HG02870 (cell line): ENCODE data around the gene VAV2.
"Not testable (repeated sequence)": the region's sequence is repeated elsewhere in the genome, so short reads cannot be mapped to it uniquely, and the experiment has no call there.

Source experiments
- ATAC-seq: cut with Tn5 transposase; IDR thresholded peaks from one replicate; pipeline ENCODE4 v1.9.1; 2021; ENCODE audit warnings: mild to moderate bottlenecking, moderate library complexity; ENCODE audit not compliant: unreplicated experiment

VAV2 gene

GRCh38 chr9:133759946-133760345 is 232.2 kb downstream of the VAV2 start:
- ATAC-seq: no peak

GRCh38 chr9:133759146-133759900 is 232.8 kb downstream of the VAV2 start:
- no peak for ATAC-seq

- ATAC-seq: no peak
Observed at GRCh38 chr9:133758228-133758627, 233.9 kb downstream of the VAV2 start.

DNA sequence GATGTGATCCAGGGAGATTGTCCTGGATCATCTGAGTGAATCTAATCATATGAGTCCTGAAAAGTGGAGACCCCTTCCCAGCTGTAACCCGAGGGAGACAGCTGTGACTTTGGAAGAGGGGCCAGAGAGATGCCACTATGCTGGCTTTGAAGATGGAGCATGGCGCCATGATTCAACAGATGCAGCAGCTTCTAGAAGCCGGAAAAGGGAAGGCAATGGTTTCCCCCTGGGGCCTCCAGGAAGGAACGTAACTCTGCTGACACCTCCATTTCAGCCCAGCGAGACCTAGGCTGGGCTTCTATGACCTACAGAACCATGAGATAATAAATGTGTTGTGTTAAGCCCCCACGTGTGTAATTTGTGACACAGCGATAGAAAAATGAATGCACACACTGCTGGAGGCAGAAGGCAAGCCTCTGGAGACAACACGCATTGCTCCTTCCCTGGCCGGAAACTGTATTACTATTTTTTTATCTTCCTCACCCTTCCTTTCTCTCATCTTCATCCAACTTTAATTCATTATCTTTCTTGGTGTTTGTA is 237.4 kb downstream of the VAV2 start:
- ATAC-seq: no peak

- ATAC-seq: no peak
Observed at GRCh38 chr9:133754187-133754586, 237.9 kb downstream of the VAV2 start.

DNA sequence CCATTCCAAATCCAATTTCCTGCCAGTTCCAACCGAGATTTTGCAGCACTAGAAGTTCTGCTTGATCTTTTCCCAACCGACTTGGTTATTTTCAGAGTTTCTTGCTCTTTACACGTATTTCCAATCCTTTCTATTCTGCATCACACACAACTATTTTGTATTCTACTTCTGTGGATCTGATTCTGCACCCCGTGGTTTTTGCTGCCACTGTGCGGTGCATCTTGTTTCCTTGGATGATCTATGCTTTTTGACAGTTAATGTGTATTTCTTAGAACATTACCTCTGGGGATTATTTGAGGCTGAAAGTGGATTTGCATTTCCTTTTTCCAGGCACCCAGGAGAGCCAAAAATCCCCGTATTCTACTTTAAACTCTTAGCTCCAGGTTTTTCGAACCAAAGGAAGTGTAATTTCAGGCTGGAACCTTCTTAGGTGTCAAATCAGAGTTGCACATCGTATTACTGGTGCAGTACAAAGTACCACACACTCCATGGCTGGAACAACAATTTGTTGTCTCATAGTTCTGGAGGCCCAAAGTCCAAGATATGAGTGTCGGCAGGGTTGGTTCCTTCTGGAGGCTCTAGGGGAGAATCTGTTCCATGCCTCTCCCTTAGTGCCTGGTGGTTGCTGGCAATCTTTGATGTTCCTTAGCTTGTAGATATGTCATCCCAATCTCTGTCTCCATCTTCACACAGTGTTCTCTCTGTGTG is 239.2 kb downstream of the VAV2 start:
- ATAC-seq: no peak

GRCh38 chr9:133750982-133751649 is 241.0 kb downstream of the VAV2 start:
- no peak for ATAC-seq

DNA sequence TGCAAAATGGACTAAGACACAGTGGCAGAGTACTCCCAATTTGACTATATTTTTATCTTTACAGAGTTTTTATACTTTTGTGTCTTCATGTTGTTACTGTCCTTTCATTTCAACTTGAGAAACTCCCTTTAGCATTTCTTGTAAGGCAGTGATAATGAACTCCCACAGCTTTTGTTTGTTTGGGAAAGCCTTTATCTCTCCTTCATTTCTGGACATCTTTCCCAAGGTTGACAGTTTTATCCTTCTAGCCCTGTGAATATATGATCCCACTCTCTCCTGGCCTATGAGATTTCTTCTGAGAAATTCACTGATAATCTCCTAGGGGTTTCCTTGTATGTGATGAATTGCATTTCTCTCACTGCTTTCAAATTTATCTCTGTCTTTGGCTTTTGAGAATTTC is 244.8 kb downstream of the VAV2 start:
- ATAC-seq: no peak

DNA sequence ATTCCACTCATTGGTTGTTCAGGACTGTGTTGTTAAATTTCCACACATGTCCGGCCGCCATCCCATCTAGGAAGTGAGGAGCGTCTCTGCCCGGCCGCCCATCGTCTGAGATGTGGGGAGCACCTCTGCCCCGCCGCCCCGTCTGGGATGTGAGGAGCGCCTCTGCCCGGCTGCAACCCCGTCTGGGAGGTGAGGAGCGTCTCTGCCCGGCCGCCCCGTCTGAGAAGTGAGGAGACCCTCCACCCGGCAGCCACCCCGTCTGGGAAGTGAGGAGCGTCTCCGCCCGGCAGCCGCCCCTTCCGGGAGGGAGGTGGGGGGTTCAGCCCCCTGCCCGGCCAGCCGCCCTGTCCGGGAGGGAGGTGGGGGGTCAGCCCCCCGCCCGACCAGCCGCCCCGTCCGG is 247.6 kb downstream of the VAV2 start:
- ATAC-seq: not testable (repeated sequence)

DNA sequence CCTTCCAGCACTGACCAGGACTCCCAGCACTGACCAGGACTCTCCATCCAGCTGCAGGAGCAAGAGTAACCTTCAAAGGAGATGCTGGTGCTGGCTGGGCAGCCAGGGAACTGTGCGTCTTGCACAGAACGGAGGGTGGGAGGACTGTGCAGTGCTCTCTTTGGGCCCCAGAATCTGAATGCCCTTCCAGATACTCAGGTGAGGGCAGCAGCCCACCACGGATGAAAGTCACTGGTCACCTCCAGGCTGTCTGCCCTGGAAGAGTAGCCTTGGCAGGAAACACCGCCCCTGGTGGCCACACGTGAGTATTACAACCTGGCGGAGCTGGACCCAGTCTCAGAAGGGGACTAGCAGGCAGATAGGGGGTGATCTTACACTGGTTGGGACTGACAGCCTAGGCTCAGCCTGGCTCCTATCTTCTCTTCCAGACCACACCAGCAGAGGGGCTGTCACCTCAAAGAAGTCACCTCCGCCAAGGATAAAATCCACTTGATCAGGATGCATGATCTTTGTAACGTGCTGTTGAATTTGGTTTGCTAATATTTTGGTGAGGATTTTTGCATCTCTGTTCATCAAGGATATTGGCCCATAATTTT is 249.2 kb downstream of the VAV2 start:
- peak; percentile 69 for ATAC-seq

- no peak for ATAC-seq
Observed at GRCh38 chr9:133742251-133742650, 249.9 kb downstream of the VAV2 start.

DNA sequence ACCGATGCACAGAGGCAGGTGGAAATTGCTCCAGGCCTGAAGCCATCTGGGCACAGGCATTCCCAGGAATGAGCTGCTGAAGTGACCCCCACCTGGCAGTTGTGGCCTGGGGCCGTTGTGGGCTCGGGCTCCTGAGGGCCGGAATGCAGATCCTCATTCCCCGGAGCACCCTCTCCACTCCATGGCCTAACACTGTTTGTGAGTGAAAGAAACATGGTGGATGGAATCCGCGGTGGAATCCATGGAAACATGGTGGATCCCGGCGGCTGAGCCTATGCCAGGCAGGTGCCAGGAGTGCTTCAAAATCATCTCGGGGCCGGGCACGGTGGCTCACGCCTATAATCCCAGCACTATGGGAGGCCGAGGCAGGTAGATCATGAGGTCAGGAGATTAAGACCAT is 250.4 kb downstream of the VAV2 start:
- no peak for ATAC-seq

GRCh38 chr9:133740911-133741310 is 251.2 kb downstream of the VAV2 start:
- ATAC-seq: no peak

GRCh38 chr9:133739408-133740280 is 252.5 kb downstream of the VAV2 start:
- ATAC-seq: no peak

DNA sequence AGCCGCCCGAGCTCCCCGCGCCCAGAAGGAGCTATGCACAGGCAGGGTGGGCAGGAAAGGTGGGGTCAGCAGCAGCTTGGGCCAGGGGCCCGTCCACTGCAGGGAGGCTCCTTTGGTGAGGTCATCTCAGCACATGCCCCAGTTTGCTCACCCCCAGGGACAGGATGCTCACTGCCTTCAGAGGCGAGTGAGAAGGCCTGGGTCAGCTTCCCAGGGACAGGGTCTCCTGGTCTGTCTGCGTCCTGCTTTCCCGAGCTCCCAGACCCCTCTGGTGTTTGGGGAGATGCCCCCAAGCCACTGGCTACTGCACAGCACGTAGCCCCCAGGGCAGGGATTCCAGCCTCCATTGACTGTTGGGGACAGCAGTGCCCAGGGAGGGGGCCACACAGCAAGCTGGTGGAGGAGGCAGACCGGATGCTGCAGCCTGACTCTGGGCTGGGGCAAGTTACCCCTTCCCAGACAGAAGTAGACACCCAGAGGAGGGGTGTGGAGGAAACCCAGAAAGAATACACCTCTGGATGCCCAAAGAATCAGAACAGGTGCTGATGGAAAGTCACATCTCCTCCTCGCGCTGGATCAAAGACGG is 253.4 kb downstream of the VAV2 start:
- ATAC-seq: no peak

GRCh38 chr9:133737774-133738639 is 254.1 kb downstream of the VAV2 start, which contains the start of gene SARDH:
TSS of gene SARDH (minus strand) at chr9:133738352. CDS start at chr9:133734173, 4,179 bp downstream.
- ATAC-seq: no peak

DNA sequence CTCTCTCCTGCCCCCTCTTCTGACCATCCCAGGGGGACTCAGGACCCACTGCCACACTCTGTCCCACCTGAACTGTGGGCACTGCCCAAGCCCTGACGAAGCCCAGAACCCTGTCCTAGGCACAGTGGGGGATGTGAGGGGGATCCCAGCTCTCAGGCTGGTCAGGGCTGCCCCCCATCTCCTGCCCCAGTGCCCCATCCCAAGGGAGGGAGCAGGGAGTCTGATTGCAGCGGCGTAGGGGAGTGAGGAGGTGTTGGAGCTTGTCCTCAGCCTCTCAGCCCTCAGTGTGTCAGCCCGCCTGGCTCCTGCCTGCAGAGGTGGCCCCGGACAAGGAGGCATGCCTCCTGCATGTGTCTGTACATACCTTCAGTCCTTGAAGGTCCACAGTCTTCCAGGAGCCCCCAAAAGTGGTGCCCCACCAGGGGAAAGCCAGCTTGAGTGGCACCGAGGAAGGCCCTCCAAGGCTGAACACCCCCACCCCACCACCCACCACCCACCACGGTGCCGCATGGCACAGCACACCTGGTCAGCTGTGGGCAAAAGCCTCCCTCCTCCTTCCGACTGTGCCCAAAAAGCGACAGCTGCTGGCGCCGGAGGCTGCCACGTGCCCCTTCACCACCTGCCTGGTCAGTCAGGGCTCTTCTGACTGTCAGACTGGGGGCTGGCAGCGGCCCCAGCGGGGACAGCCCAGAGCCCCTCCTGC is 254.9 kb downstream of the VAV2 start:
- ATAC-seq: no peak

DNA sequence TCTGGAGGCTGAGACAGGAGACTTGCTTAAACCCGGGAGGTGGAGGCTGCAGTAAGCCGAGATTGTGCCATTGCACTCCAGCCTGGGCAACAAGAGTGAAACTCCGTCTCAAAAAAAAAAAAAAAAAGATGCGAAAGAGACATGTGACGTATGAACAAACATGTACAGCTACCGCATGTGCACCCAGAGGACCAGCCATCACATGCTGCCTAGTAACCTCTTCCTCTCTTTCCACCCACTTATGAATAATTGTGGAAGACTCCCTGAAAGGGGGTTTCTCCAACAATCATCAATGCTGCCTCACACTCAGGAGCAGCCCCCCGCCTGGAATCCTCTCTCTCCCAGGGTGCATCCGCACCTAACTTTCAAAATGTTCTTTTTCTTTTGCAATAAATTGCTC is 256.2 kb downstream of the VAV2 start:
- no peak for ATAC-seq
